IPS-18c (cell line): ENCODE results near the gene MAP3K5.
"Not testable (repeated sequence)": the region's sequence is repeated elsewhere in the genome, so short reads cannot be mapped to it uniquely, and the experiment has no call there.

Experiments used
- H3K4me3 ChIP-seq: 2 replicates; pipeline ENCODE4 v1.7.0; 2013; ENCODE audit warnings: low read depth, mild to moderate bottlenecking, low read length, moderate library complexity; ENCODE audit not compliant: insufficient read depth
- H3K9me3 ChIP-seq: one replicate; pipeline ENCODE4 v1.6.1; 2013; ENCODE audit warnings: mild to moderate bottlenecking, low read length, moderate library complexity; ENCODE audit not compliant: control insufficient read depth, insufficient read depth

Gene MAP3K5

GRCh38 chr6:136795996-136796395, 3.7 kb upstream of the MAP3K5 start:
- no peak overlapping the region for H3K4me3 ChIP-seq

DNA sequence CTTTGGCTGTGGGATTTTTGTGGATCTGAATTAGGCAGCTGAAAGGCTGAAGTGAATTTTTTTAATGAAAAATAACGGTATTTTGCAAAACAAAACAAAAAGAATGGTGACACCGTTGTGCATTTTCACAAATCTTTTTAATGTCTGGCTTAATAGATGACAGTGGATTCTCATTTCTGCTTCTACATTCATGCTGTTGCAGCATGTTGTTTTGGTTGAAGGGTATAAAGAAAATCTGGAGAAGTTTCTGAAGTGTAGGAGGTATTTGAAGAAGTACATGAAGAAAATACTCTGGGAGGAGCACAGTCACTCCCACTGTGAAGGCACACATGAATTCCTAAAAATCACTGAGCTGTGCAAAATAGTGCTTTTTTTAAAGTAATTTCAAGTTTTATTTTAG, 3.1 kb upstream of the MAP3K5 start:
- H3K9me3 ChIP-seq, result no peaks in the 10 kb centered on the region

More at GRCh38 chr6:136795996-136796395, 3.7 kb upstream of the MAP3K5 start:
- no peaks in the 10 kb centered on the region for H3K9me3 ChIP-seq

GRCh38 chr6:136793363-136793762, 1.1 kb upstream of the MAP3K5 start:
- Histone ChIP-seq H3K9me3 (no peaks in the 10 kb centered on the region), H3K4me3 (no peak overlapping the region; the same call in 1 of the 2 replicates)

More for the DNA sequence above, 3.1 kb upstream of the MAP3K5 start:
- no peak overlapping the region for H3K4me3 ChIP-seq

GRCh38 chr6:136792095-136792409, 225 bp downstream of the MAP3K5 start:
- no peaks in the 10 kb centered on the region for H3K9me3 ChIP-seq

GRCh38 chr6:136791296-136792094, 782 bp downstream of the MAP3K5 start:
- Histone ChIP-seq H3K9me3 (no peaks in the 10 kb centered on the region), H3K4me3 (peak overlapping the region; percentile 84)

More at GRCh38 chr6:136792095-136792409, 225 bp downstream of the MAP3K5 start:
- peak overlapping the region; percentile 84 for H3K4me3 ChIP-seq

- Histone ChIP-seq H3K4me3 (peak overlapping the region; percentile 84), H3K9me3 (no peaks in the 10 kb centered on the region)
Observed at GRCh38 chr6:136790411-136791295, 1.6 kb downstream of the MAP3K5 start.

- not testable (repeated sequence) for H3K4me3 ChIP-seq, H3K9me3 ChIP-seq
Observed at GRCh38 chr6:136789440-136789839, 2.8 kb downstream of the MAP3K5 start.

DNA sequence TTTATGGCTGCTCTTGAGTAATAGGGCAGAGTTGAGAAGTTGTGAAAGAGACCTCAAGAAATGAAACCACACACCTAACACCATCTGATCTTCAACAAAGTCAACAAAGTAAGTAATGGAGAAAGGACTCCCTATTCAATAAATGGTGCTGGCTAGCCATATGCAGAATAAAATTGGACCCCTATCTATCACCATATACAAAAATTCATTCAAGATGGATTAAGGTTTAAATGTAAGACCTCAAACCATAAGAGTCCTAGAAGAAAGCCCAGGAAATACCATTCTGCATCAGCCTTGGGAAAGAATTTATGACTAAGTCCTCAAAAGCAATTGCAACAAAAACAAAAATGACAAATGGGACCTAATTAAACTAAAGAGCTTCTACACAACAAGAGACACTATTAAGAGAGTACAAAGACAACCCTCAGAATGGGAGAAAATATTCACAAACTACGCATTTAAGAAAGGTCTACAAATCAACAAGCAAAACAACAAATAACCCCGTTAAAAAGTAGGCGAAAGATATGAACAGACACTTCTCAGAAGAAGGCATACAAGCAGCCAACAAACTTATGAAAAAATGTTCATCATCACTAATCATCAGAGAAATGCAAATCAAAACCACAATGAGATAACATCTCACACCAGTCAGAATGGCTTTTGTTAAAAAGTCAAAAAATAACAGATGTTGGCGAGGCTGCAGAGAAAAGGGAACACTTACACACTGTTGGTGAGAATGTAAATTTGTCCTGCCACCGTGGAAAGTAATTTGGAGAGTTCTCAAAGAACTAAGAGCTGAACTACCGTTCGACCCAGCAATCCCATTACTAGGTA, 4.0 kb downstream of the MAP3K5 start:
- H3K4me3 ChIP-seq, result no peak overlapping the region
- H3K9me3 ChIP-seq, result no peaks in the 10 kb centered on the region

- no peaks in the 10 kb centered on the region for H3K9me3 ChIP-seq
- H3K4me3 ChIP-seq, result no peak overlapping the region
Observed at GRCh38 chr6:136787726-136788068, 4.6 kb downstream of the MAP3K5 start.

DNA sequence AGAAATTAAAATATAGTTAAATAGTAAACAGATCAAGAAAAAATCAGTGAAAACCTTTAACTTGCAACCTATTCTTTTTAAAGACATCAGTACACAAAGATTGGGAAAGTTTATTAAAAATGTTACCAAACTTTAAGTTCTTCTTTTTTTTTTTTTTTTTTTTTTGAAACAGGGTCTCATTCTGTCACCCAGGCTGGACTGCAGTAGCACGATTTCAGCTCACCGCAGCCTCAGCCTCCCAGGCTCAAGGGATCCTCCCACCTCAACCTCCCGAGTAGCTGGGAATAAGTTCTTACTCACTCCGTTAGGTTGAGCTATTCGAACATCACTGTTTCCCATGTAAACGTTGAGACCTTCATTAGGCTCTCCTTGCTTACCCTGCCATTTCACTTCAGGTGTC, 5.6 kb downstream of the MAP3K5 start:
- no peak overlapping the region for H3K4me3 ChIP-seq
- H3K9me3 ChIP-seq, result no peaks in the 10 kb centered on the region

DNA sequence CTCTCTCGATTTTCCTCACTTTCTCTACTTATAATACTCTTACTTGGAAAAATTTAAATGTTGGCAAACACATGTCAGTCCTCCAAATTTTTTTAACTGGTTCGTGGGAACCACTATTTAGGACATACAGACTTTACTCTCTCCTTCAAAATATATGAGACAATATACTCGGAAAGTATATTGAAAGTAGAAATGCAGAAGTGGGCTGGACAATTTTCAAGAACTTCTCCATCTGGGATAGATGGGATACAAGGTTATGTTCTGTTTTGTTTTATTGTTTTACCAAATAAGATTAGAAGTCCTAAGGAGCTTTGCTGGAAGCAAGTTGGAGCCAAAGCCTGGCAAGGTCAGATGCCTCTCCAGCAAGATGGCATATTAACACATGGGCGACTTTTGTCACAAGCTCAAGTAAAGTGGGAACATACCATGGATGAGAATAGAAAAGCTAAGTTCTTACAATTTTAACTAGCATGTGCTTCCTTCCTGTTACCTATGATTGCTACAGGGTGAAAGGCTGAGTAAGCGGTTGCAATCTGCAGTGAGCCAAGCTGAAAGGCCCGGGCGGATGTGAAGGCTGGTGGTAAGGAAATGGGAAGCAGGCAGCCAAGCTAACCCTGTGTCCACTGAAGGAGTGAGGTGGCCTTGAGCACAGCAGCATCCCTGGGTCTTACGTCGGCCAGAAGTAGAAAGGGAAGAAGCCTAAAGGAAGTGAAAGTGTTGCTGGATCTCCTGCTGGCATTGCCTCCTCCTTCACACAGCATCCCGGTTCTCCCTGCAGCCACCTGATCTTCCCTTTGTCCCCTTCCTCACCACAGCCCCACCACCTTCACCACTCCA, 7.1 kb downstream of the MAP3K5 start:
- H3K9me3 ChIP-seq, result no peaks in the 10 kb centered on the region
- H3K4me3 ChIP-seq, result no peak overlapping the region

DNA sequence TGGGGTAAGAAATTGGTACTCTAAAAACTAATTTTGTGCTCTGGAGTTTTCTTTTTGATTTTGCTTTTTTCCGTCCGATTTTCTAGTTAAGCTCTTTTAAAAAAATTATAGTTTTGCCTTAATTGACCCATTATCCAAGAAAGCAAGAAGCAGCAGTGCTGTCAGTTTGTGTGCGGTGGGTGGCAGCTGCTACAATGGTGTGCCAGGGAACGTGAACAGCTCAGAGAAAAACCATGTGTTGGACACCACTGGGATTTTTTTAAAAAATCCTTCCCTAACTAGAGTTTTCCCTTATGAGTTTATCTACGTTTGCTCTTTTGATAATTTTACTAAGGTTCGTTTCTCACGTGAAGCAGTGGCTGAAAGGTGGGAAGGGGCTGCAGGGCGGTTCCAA, 8.0 kb downstream of the MAP3K5 start:
- Histone ChIP-seq H3K4me3 (no peak overlapping the region), H3K9me3 (no peaks in the 10 kb centered on the region)

- Histone ChIP-seq H3K9me3 (no peaks in the 10 kb centered on the region), H3K4me3 (no peak overlapping the region)
Observed at GRCh38 chr6:136783495-136784270, 8.6 kb downstream of the MAP3K5 start.

- Histone ChIP-seq H3K4me3 (no peak overlapping the region), H3K9me3 (no peaks in the 10 kb centered on the region)
Observed at GRCh38 chr6:136783021-136783420, 9.3 kb downstream of the MAP3K5 start.

GRCh38 chr6:136782021-136782770, 10.1 kb downstream of the MAP3K5 start:
- no peaks in the 10 kb centered on the region for H3K9me3 ChIP-seq
- H3K4me3 ChIP-seq, result no peak overlapping the region
